Hepatocyte (in vitro differentiated cells): ENCODE data around the gene RGS6.

Experiments used
- CTCF ChIP-seq: fragments of 200-600 bp; sonication (generic); IDR thresholded peaks from 2 replicates; pipeline ENCODE4 v1.5.1; 2016; ENCODE audit warnings: antibody characterized with exemption, mild to moderate bottlenecking; ENCODE audit not compliant: poor library complexity
- EZH2 ChIP-seq: fragments of 200-600 bp; sonication (generic); IDR thresholded peaks from 2 replicates; pipeline ENCODE4 v1.6.1; 2016; ENCODE audit warnings: antibody characterized with exemption, mild to moderate bottlenecking, borderline replicate concordance
- EZH2phosphoT487 ChIP-seq: fragments of 200-600 bp; sonication (generic); IDR thresholded peaks from one replicate; pipeline ENCODE4 v1.6.1; 2018; ENCODE audit warnings: antibody characterized with exemption, mild to moderate bottlenecking, low read depth, moderate library complexity; ENCODE audit not compliant: unreplicated experiment, severe bottlenecking

- TF ChIP-seq CTCF = no peak
- TF ChIP-seq EZH2 = no peak
- no peak for TF ChIP-seq EZH2phosphoT487
Measured at GRCh38 chr14:72366619-72367018, 434.4 kb downstream of the RGS6 start.
